OCI-LY7 (cell line): ENCODE data around the gene EHD4. TPM values are rescaled to one million over a fixed set of nuclear protein-coding genes. Genes with fewer than 3 reads are reported as not detected.

Source experiments
- BruUV-seq: library from RNA; stranded (reverse); fragments of 400-500 nt; replicated peaks from 2 replicates; lab custom pipeline; 2021; lab: Mats Ljungman, UMichigan
- CTCF ChIA-PET: fragments of 300-600 bp; sonication (Branson Sonifier 250); formaldehyde crosslinking; loops from one replicate; lab custom pipeline; 2022; ENCODE audit warnings: antibody characterized with exemption; ENCODE audit not compliant: unreplicated experiment; lab: Charles Lee
- POLR2A ChIA-PET: fragments of 300-600 bp; sonication (Branson Sonifier 250); formaldehyde crosslinking; loops from one replicate; lab custom pipeline; 2022; ENCODE audit warnings: antibody characterized with exemption; lab: Charles Lee
- DNase-seq: peaks from one replicate; pipeline ENCODE4 v3.0.0-alpha.2; 2015; ENCODE audit warnings: low spot score
- H2AFZ ChIP-seq: fragments of 200-600 bp; sonication (generic), shearing (Covaris generic); 2 replicates; pipeline ENCODE4 v1.6.1; 2014; ENCODE audit warnings: mild to moderate bottlenecking, antibody characterized with exemption, low read length, moderate library complexity
- H3K27ac ChIP-seq: fragments of 200-600 bp; sonication (generic); 2 replicates; pipeline ENCODE4 v1.5.1; 2014; ENCODE audit warnings: mixed run types, low read depth, mild to moderate bottlenecking, moderate library complexity, low read length, inconsistent platforms; ENCODE audit not compliant: poor library complexity, severe bottlenecking
- H3K36me3 ChIP-seq: fragments of 200-600 bp; sonication (generic); 2 replicates; pipeline ENCODE4 v1.6.1; 2014; ENCODE audit warnings: mild to moderate bottlenecking, antibody characterized with exemption, low read length, moderate library complexity, mixed read lengths; ENCODE audit not compliant: insufficient read depth
- H3K4me1 ChIP-seq: fragments of 200-600 bp; sonication (generic); 2 replicates; pipeline ENCODE4 v1.5.1; 2014; ENCODE audit warnings: mild to moderate bottlenecking, low read length; ENCODE audit not compliant: insufficient read depth, poor library complexity, severe bottlenecking
- H3K4me2 ChIP-seq: fragments of 200-600 bp; sonication (generic); 2 replicates; pipeline ENCODE4 v1.6.1; 2014; ENCODE audit warnings: mild to moderate bottlenecking, low read length
- H3K4me3 ChIP-seq: fragments of 200-600 bp; sonication (generic); 2 replicates; pipeline ENCODE4 v1.5.1; 2014; ENCODE audit warnings: mild to moderate bottlenecking, low read depth, low read length; ENCODE audit not compliant: poor library complexity, severe bottlenecking
- H3K79me2 ChIP-seq: fragments of 200-600 bp; sonication (generic); 2 replicates; pipeline ENCODE4 v1.6.1; 2016; ENCODE audit warnings: low read depth, mild to moderate bottlenecking, low read length, moderate library complexity, mixed read lengths; ENCODE audit not compliant: insufficient read depth
- H3K9me2 ChIP-seq: fragments of 200-600 bp; sonication (generic); 2 replicates; pipeline ENCODE4 v1.6.1; 2016; ENCODE audit warnings: mild to moderate bottlenecking, low read length, mixed read lengths; ENCODE audit not compliant: insufficient read depth
- H3K9me3 ChIP-seq: fragments of 200-600 bp; sonication (generic); 2 replicates; pipeline ENCODE4 v1.6.1; 2014; ENCODE audit warnings: mild to moderate bottlenecking, mixed run types, low read length, mixed read lengths
- H4K20me1 ChIP-seq: fragments of 200-600 bp; sonication (generic); 2 replicates; pipeline ENCODE4 v1.6.1; 2014; ENCODE audit warnings: mild to moderate bottlenecking, antibody characterized with exemption, low read length, moderate library complexity, mixed read lengths; ENCODE audit not compliant: insufficient read depth
- CTCF ChIP-seq: fragments of 200-600 bp; sonication (generic); conservative IDR thresholded peaks from 2 replicates; pipeline ENCODE4 v1.5.1; 2014; ENCODE audit warnings: mild to moderate bottlenecking, antibody characterized with exemption, low read length, moderate library complexity, mixed read lengths
- EZH2phosphoT487 ChIP-seq: fragments of 200-600 bp; sonication (generic); IDR thresholded peaks from 2 replicates; pipeline ENCODE4 v1.6.1; 2018; ENCODE audit warnings: low read depth, borderline replicate concordance, mild to moderate bottlenecking, mixed run types, antibody characterized with exemption, low read length, moderate library complexity, mixed read lengths
- intact Hi-C: fragments of 100-400 bp; cut with micrococcal nuclease; formaldehyde crosslinking; loops from one replicate; pipeline ENCODE4 v1.10.0; 2022; ENCODE audit not compliant: unreplicated experiment
- total RNA-seq, 2 experiments: library from RNA; depleted of rRNA in 1 of 2; stranded (reverse); fragments of >200 nt in 1 of 2; shearing (Covaris generic) in 1 of 2; gene quantifications; 2 replicates each; pipeline ENCODE4 v1.2.3, GENCODE V29; 2014 to 2022

EHD4 gene
- total RNA-seq, 2 experiments from 2014 or later: 13.5 to 19.4 TPM

DNA sequence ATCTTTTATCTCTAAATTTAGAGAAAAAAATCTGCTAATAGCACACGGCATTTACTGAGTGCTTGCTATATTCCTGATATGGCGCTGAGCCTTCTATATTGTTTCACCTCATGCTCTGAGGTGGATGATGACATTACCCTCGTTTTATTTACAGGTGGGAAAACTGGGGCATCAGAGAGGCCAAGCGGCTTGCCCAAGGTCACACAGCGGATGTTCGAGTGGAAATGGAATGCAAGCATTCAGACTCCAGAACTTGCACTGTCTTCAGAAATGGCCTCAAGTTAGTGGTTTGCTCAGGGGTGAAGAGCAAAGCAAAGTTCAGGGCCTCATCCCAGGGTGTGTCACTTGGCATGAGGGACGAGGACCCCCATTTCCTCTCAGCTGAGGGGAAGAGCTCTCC lies 17.3 kb downstream of the EHD4 start:
- H3K4me3 ChIP-seq: no peak overlapping the region
- ChIA-PET CTCF (no interaction called here), POLR2A (interaction anchor here (1.1 kb wide), 1 partner anchor 17 kb away, joined by 3 read pairs; the partner anchor contains the start of gene EHD4)
- no TSS peak for BruUV-seq
- H3K4me1 ChIP-seq: peaks cover 12% of the 10 kb centered on the region
- no peaks in the 10 kb centered on the region for H4K20me1 ChIP-seq
- H3K4me2 ChIP-seq: no peak overlapping the region
- H3K9me2 ChIP-seq: no peaks in the 10 kb centered on the region
- no peaks in the 10 kb centered on the region for H3K79me2 ChIP-seq
- no peaks in the 10 kb centered on the region for H3K9me3 ChIP-seq
- H3K27ac ChIP-seq: no peak overlapping the region
- no peak overlapping the region for H2AFZ ChIP-seq
- H3K36me3 ChIP-seq: peaks cover 20% of the 10 kb centered on the region
- intact Hi-C loops: no loop called here
- no peak for DNase-seq
- no peak for TF ChIP-seq CTCF
- TF ChIP-seq EZH2phosphoT487: no peak

- Histone ChIP-seq H2AFZ (no peak overlapping the region), H3K79me2 (no peaks in the 10 kb centered on the region), H3K27ac (no peak overlapping the region), H3K4me1 (peaks cover 12% of the 10 kb centered on the region), H3K9me2 (no peaks in the 10 kb centered on the region), H4K20me1 (no peaks in the 10 kb centered on the region), H3K9me3 (no peaks in the 10 kb centered on the region), H3K4me2 (no peak overlapping the region), H3K4me3 (no peak overlapping the region), H3K36me3 (peaks cover 20% of the 10 kb centered on the region)
- ChIA-PET CTCF (no interaction called here), POLR2A (interaction anchor here (0.7 kb wide), 2 partner anchors 140 to 1435 kb away, joined by 4 read pairs; partner anchors contain the start of gene PLA2G4D)
- no TSS peak for BruUV-seq
- no peak for DNase-seq
- no peak for TF ChIP-seq CTCF
- TF ChIP-seq EZH2phosphoT487: no peak
- intact Hi-C loops: no loop called here
Observed at GRCh38 chr15:41954036-41954435, 18.3 kb downstream of the EHD4 start.

- Histone ChIP-seq H4K20me1 (no peaks in the 10 kb centered on the region), H3K79me2 (no peaks in the 10 kb centered on the region), H3K4me2 (no peak overlapping the region), H3K9me3 (no peaks in the 10 kb centered on the region), H3K27ac (no peak overlapping the region), H3K4me3 (no peak overlapping the region), H3K9me2 (no peaks in the 10 kb centered on the region), H3K4me1 (peaks cover 4% of the 10 kb centered on the region), H3K36me3 (peaks cover 20% of the 10 kb centered on the region), H2AFZ (no peak overlapping the region)
- ChIA-PET POLR2A (no interaction called here), CTCF (no interaction called here)
- no TSS peak for BruUV-seq
- TF ChIP-seq EZH2phosphoT487 (no peak), CTCF (no peak)
- intact Hi-C loops: no loop called here
- no peak for DNase-seq
Observed at GRCh38 chr15:41952013-41952563, 20.3 kb downstream of the EHD4 start.
